Measurements from ENCODE around the gene PUM1.

Gene PUM1

DNA sequence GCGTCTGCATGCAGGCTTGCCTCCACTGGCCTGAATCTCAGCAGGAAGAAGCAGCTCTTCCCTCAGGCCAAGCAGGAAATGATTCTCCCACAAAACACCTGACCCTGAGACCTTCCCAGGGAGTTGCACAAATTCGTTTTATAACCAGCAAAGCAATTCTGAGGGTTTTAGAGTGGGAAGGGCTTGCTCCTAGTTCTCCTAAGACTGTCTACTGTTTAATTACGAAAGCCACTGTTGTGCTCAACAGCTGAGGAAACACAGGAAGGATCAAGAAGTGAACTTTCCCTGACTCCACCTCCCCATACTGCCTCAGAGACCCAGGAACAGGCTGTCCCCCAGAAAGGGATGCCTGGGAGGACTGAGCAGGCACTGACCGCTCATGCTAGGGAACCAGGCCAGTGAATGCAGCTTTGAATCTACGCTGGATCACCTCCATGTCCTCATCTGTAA is 37.0 kb upstream of the PUM1 start:
- TF ChIP-seq, protein P1, sequence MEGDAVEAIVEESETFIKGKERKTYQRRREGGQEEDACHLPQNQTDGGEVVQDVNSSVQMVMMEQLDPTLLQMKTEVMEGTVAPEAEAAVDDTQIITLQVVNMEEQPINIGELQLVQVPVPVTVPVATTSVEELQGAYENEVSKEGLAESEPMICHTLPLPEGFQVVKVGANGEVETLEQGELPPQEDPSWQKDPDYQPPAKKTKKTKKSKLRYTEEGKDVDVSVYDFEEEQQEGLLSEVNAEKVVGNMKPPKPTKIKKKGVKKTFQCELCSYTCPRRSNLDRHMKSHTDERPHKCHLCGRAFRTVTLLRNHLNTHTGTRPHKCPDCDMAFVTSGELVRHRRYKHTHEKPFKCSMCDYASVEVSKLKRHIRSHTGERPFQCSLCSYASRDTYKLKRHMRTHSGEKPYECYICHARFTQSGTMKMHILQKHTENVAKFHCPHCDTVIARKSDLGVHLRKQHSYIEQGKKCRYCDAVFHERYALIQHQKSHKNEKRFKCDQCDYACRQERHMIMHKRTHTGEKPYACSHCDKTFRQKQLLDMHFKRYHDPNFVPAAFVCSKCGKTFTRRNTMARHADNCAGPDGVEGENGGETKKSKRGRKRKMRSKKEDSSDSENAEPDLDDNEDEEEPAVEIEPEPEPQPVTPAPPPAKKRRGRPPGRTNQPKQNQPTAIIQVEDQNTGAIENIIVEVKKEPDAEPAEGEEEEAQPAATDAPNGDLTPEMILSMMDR (IDR thresholded peaks at IDR 0.05) = no peak

DNA sequence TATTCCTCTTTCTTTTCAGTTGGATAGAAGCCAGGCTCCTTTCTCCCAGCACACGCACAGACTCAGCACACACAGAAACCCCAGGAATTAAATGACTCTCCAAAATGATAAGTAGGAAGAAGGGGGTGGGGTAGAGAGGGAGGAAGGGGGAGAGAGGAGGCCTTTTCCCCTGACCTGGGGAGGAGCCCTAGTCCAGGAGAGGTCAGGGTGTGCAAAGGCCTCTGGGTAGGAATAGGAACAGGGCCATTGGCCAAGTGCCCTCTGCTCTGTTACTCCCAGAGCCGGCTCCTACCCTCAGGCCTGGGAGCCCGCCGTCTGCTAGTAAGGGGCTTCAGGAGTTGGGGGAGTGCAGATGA is 35.6 kb upstream of the PUM1 start:
- TF ChIP-seq, protein P1 (IDR thresholded peaks at IDR 0.05) = no peak

DNA sequence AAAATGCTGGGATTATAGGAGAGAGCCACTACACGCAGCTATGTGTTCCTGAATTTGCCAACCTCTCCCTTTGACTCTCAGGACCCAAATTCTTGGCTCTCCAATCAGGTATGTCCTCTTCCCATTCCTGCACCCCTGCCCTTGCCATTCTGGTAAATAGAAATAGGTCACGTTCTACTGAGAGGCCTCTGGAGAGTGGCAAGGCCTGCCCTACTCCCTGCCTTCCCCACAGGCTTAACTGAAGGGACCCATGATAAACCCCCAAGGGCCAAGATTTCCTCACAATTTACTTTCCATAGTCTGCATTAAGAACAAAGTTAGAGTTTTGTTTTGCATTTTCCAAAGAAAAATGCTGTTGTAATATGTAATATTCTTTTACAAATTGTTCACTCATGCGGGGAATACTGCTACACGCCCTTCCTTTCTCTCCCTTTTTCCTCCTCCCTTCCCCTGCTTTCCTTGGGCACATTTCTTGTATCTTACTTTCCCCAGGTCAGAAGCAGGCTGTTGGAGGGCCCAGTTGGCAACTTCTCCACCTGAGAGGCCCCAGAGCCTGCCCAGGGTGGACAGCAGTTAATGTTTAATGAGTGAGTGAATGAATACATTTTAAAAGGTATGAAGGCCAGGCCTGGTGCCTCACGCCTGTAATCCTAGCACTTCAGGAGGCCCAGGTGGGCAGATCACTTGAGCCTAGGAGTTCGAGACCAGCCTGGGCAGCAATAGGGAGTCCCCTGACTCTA is 33.9 kb upstream of the PUM1 start:
- TF ChIP-seq, protein P1 (IDR thresholded peaks at IDR 0.05) = no peak

DNA sequence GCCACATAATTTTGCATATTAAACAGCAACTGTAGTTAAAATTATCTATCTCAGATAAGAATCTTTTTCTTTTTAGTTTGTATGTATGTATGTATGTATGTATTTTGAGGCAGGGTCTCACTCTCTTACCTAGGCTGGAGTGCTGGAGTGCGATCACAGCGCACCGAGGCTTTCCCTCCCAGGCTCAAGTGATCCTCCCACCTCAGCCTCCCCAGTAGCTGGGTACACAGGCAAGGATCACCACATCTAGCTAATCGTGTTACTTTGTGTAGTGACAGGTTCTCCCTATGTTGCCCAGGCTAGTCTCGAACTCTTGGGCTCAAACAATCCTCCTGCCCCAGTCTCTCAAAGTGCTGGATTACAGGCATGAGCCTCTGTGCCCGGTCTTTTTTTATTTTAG is 30.5 kb upstream of the PUM1 start:
- TF ChIP-seq, protein P1 (IDR thresholded peaks at IDR 0.05) = no peak

DNA sequence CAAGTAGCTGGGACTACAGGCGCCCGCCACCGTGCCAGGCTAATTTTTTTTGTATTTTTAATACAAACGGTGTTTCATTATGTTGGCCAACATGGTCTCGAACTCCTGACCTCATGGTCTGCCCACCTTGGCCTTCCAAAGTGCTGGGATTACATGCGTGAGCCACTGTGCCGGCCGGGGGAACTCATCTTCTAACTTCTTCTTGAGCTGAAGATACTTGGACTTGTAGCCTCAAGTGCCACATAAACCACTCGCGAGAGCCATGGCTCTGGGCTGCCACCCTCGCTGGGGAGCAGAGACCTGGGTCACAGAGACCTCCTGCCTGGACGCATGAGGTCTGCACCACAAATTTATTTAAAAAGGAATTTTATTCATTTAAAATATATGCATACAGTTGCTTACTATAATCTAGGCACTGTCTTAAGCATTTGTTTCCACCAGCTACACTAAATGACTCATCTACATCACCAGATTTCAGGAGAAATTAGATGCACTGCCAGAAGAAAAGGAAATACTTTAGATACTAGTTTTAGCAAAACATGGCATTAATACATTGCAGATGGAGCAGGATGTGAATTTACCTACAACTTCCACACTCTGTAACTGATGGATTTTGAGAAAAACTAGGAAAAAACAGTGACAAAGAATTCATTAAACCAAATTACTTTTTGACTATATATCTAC is 29.9 kb upstream of the PUM1 start:
- TF ChIP-seq, protein P1 (IDR thresholded peaks at IDR 0.05) = no peak

DNA sequence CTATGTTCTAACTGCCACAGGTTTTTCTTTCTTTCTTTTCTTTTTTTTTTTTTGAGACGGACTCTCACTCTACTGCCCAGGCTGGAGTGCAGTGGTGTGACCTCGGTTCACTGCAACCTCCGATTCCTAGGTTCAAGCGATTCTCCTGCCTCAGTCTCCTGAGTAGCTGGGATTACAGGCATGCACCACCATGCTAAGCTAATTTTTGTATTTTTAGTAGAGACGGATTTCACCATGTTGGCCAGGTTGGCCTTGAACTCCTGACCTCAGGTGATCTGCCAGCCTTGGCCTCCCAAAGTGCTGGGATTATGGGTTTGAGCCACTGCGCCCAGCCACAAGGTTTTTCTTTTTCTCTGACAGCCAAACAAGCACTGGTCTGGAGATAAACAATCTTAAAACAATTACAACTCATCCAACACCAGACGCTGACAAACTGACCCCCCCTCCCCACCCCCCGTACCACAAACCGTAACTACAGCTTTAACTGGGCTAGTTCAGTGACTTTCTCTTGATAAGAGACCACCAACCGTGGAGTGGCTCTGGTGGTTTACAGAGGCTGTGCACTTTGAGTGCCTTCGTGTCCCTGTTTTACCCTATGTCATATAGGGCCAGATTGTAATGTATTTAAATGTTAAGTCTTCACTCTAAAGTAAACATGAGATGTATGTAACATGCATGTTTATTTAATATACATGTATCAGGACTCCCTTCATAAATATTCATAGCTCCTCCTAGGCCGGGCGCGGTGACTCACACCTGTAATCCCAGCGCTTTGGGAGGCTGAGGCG is 19.5 kb upstream of the PUM1 start:
- TF ChIP-seq, protein P1 (IDR thresholded peaks at IDR 0.05) = no peak

DNA sequence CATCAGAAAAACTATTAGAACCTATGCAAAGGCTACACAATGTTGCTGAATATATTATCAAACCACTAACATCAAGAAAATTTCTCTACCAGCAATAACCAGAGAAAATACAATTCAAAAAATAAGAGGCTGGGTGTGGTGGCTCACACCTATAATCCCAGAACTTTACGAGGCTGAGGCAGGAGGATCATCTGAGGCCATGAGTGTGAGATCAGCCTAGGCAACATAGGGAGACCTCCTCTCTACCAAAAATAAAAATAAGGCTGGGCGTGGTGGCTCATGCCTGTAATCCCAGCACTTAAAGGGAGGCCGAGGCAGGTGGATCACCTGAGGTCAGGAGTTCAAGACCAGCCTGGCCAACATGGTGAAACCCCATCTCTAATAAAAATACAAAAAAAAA is 16.9 kb upstream of the PUM1 start:
- TF ChIP-seq, protein P1 (IDR thresholded peaks at IDR 0.05) = no peak
